IPS-15b (cell line): ENCODE data around the gene WFIKKN1.

Source experiments
- H3K27me3 ChIP-seq: one replicate; pipeline ENCODE4 v1.6.1; 2013; ENCODE audit warnings: low read length; ENCODE audit not compliant: control insufficient read depth, insufficient read depth
- H3K36me3 ChIP-seq: one replicate; pipeline ENCODE4 v1.6.1; 2013; ENCODE audit warnings: low read length; ENCODE audit not compliant: control insufficient read depth, insufficient read depth
- H3K4me1 ChIP-seq: one replicate; pipeline ENCODE4 v1.6.1; 2013; ENCODE audit warnings: mild to moderate bottlenecking, low read length; ENCODE audit not compliant: control insufficient read depth, insufficient read depth
- H3K4me3 ChIP-seq: one replicate; pipeline ENCODE4 v1.5.1; 2013; ENCODE audit warnings: low read depth, low read length
- H3K9ac ChIP-seq: one replicate; pipeline ENCODE4 v1.6.1; 2013; ENCODE audit warnings: low read depth, mild to moderate bottlenecking, low read length
- H3K9me3 ChIP-seq: one replicate; pipeline ENCODE4 v1.6.1; 2013; ENCODE audit warnings: mild to moderate bottlenecking, low read length; ENCODE audit not compliant: control insufficient read depth, insufficient read depth

The WFIKKN1 gene

DNA sequence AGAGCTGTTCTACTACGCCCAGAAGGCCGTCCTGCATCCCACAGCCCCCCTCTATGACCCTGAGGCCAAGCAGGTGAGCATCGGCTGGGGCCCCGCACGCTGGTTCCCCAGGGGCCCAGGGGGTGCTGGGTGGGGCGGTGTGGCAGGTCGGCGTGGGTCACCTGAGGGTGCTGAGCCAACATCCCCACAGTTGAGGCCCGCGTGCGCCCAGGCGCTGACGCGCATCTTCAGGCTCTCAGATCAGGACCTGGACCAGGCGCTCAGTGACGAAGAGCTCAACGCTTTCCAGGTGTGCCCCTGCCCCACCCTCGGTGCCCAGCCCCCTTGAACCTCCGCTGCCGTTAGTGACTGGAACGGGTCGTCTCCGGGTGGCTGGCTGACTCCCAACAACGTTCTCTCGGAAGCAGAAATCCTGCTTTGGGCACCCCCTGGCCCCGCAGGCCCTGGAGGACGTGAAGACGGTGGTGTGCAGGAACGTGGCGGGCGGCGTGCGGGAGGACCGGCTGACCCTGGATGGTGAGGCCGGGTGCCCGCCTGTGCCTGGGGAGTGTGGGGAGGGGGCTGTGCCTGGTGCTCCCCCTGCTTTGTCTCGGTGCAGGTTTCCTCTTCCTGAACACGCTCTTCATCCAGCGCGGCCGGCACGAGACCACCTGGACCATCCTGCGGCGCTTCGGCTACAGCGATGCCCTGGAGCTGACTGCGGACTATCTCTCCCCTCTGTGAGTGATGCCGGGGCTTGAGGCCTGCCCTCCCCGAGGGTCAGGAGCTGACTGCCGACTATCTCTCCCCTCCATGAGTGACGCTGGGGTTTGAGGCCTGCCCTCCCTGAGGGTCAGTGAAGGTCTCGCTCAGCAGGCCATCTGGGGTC lies 39.9 kb downstream of the WFIKKN1 start:
- peaks cover 59% of the 10 kb centered on the region for H3K36me3 ChIP-seq
- H3K9me3 ChIP-seq: no peaks in the 10 kb centered on the region
- no peaks in the 10 kb centered on the region for H3K27me3 ChIP-seq
- no peak overlapping the region for H3K9ac ChIP-seq
- no peaks in the 10 kb centered on the region for H3K4me1 ChIP-seq
- H3K4me3 ChIP-seq: no peak overlapping the region

DNA sequence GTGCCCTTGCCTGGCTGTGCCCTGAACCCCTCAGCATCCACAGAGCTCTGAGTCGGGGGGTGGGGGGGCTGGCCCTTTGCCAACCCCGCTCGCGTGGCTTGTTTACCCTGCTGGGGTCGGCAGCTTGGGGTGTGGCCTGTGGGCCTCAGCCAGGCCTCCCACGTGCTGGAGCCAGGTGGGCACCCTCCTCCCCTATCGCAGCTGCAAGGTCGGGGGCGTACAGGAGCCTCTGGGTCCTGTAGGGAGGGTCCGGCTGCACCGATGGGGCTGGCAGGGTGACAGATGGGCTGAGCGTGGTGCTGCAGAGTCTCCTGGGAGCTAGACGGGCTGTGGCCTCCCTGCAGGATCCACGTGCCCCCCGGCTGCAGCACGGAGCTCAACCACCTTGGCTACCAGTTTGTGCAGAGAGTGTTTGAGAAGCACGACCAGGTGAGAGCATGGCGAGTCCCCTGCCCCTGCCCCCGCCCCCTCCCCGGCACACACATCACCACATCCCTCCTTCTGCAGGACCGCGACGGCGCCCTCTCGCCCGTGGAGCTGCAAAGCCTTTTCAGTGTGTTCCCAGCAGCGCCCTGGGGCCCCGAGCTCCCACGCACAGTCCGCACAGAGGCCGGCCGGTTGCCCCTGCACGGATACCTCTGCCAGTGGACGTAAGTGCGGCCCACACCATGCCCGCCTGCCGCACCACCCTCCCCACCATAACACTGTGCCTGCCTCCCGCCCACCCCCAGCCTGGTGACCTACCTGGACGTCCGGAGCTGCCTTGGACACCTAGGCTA lies 40.8 kb downstream of the WFIKKN1 start:
- no peaks in the 10 kb centered on the region for H3K4me1 ChIP-seq
- H3K36me3 ChIP-seq: peaks cover 59% of the 10 kb centered on the region
- H3K27me3 ChIP-seq: no peaks in the 10 kb centered on the region
- H3K9ac ChIP-seq: no peak overlapping the region
- no peaks in the 10 kb centered on the region for H3K9me3 ChIP-seq
- no peak overlapping the region for H3K4me3 ChIP-seq

DNA sequence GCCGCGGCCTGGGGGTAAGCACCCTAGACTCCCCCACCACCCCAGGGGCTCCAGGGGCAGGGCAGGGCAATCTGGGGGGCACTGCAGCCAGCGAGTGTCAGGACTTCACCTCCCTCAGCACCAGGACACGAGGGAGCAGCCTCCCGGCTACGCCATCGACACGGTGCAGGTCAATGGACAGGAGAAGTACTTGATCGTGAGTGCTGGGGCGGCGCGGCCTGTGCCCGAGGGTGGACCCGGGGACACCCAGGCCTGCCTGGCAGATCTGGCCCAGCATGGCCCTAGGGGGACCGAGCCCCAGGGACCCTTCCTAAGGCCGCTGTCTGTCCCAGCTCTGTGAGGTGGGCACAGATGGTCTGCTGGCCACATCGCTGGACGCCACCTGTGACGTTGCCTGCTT lies 41.6 kb downstream of the WFIKKN1 start:
- Histone ChIP-seq H3K27me3 (no peaks in the 10 kb centered on the region), H3K36me3 (peaks cover 55% of the 10 kb centered on the region), H3K4me3 (no peak overlapping the region), H3K9me3 (no peaks in the 10 kb centered on the region), H3K9ac (no peak overlapping the region), H3K4me1 (no peaks in the 10 kb centered on the region)

DNA sequence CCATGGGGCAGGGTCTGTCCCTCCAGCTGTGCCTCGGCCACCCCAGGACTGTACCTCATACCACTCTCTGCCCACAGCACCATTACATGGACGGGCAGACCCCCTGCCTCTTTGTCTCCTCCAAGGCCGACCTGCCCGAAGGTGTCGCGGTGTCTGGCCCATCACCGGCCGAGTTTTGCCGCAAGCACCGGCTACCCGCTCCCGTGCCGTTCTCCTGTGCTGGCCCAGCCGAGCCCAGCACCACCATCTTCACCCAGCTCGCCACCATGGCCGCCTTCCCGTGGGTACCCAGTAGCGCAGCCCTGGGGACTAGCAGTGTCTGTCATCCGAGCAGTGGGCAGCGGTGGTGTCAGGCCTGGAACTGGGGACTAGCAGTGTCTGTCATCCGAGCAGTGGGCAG lies 42.1 kb downstream of the WFIKKN1 start:
- peaks cover 55% of the 10 kb centered on the region for H3K36me3 ChIP-seq
- H3K4me1 ChIP-seq: no peaks in the 10 kb centered on the region

DNA sequence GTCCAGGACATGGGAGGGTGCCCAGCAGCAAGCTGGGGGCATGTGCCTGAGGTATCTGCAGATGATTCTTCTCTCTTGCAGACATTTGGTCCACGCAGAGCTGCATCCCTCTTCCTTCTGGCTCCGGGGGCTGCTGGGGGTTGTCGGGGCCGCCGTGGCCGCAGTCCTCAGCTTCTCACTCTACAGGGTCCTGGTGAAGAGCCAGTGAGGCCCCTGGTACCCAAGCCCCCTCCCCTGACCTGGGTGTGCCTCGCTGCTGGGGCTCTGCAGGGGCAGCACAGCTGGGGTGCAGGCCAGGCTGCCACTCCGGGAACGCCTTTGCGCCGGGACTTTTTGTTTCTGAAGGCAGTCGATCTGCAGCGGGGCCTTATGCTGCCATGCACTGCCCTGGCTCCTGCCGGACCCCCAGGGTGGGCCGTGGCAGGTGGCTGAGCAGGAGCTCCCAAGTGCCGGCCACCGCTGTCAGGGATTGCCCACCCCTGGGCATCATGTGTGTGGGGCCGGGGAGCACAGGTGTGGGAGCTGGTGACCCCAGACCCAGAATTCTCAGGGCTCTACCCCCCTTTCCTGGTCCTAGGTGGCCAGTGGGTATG lies 42.7 kb downstream of the WFIKKN1 start:
- H3K27me3 ChIP-seq: no peaks in the 10 kb centered on the region
- H3K9me3 ChIP-seq: no peaks in the 10 kb centered on the region
- no peak overlapping the region for H3K9ac ChIP-seq
- H3K4me1 ChIP-seq: no peaks in the 10 kb centered on the region
- H3K36me3 ChIP-seq: peaks cover 55% of the 10 kb centered on the region
- H3K4me3 ChIP-seq: no peak overlapping the region

More for the DNA sequence above, 42.1 kb downstream of the WFIKKN1 start:
- no peaks in the 10 kb centered on the region for H3K9me3 ChIP-seq
- no peaks in the 10 kb centered on the region for H3K27me3 ChIP-seq
- H3K4me3 ChIP-seq: no peak overlapping the region
- no peak overlapping the region for H3K9ac ChIP-seq

DNA sequence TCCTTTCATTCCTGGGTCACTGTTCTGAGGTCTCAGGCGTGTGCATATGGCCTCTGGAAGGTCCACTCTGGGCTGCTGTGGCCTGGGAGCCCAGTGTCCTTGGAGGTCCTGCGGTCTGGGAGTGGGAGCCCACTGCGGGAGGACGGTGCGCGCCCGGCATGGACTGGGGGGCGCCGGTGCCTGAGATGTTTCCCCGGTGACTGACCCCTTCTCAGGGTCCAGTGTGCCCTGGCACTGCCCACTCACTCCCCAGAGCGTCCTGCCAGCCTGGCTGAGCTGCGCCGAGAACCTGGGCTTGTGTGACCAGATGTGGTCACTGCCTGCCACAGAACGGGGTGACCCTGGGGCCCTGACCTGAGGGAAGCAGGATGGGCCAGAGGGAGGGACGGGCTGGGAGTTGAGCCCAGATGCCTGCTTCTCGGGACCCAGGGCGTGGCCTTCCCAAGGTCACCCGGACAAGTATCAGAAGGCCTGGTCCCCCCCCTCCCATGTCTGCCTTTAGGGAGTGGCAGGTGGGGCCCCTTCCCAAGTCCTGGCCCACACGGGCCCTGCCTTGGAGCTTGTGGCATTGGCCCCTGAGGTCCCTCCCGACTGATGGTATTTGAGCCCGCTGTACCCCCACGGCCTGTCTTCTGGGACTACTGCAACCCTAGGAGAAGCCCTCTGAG lies 43.6 kb downstream of the WFIKKN1 start:
- Histone ChIP-seq H3K27me3 (no peaks in the 10 kb centered on the region), H3K4me3 (peak overlapping the region; percentile 65), H3K36me3 (peaks cover 49% of the 10 kb centered on the region), H3K9me3 (no peaks in the 10 kb centered on the region), H3K9ac (no peak overlapping the region), H3K4me1 (no peaks in the 10 kb centered on the region)

DNA sequence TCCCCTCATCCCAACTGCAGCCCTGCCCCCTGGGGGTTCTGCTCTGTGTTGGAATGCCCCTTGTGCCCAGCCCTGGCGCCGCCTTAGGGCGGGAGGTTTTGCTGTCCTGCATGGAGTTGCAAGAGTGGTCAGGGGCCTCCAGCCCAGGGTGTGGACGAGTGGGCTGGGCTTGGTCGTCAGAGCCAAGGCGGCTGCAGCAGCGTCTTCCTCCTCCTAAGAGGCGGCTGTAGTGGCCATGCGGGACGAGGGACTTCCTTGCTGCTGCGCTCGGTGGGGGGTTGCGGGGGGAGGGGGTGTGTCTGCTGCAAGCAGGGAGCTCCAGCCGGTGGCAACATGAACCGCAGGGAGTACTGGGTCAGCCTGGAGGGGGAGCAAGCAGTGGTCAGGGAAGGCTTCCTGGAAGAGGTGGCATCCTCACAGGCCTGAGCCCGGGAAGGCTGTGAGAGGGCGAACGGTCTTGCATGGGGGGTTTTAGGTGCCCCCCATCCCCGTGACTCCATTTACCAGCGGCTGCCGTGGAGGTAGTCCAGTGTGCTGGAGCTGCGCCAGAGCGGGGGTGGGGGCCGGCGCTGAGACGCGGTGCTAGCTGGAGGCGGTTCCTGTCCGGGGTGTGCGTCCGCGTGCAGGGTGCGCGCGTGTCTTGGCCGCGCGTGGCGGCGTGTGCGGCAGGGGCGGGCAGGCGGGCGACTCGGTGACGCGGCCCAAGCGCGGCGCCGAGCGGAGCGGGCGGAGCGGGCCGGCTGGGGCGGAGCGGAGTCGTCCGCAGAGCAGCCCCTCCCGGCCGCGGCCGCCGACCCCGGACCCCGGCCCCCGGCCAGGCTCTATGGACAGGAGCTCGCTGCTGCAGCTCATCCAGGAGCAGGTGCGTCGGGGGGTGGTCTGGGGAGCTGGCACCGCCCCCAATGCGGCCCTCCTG lies 44.4 kb downstream of the WFIKKN1 start, which contains the start of gene RHBDL1:
RHBDL1 (plus strand) TSS at position 704 of the 916 bp plus-strand sequence; CDS start at position 824, 120 bp downstream.
- H3K9ac ChIP-seq: peak within 1 kb of the TSS; percentile 47
- H3K4me3 ChIP-seq: peak within 1 kb of the TSS; percentile 65
- H3K4me1 ChIP-seq: no peaks in the 10 kb centered on the region
- H3K27me3 ChIP-seq: no peaks in the 10 kb centered on the region
- H3K9me3 ChIP-seq: no peaks in the 10 kb centered on the region
- peaks cover 41% of the 10 kb centered on the region for H3K36me3 ChIP-seq

DNA sequence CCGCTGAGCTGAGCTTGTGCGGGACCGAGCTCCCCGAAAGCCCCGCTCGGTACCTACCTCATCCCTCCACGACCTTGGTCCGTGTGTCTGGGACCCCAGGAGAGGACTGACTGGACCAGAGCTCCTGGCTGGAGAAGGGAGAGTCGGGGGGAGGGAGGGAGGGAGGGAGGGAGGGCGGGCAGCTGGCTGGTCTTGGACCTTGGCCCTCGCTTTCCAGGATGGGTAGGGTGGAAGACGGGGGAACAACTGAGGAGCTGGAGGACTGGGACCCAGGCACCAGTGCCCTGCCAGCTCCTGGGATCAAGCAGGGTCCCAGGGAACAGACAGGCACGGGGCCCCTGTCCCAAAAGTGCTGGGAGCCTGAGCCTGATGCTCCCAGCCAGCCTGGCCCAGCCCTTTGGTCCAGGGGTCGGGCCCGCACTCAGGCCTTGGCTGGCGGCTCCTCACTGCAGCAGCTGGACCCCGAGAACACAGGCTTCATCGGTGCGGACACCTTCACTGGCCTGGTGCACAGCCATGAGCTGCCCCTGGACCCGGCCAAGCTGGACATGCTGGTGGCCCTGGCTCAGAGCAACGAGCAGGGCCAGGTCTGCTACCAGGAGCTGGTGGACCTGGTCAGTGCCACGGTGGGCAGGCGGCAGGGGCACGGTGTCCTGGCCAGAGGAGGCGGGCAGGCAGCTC lies 45.2 kb downstream of the WFIKKN1 start:
- no peaks in the 10 kb centered on the region for H3K4me1 ChIP-seq
- H3K9me3 ChIP-seq: no peaks in the 10 kb centered on the region
- H3K4me3 ChIP-seq: peak overlapping the region; percentile 65
- no peak overlapping the region for H3K9ac ChIP-seq
- H3K36me3 ChIP-seq: peaks cover 33% of the 10 kb centered on the region
- H3K27me3 ChIP-seq: no peaks in the 10 kb centered on the region

DNA sequence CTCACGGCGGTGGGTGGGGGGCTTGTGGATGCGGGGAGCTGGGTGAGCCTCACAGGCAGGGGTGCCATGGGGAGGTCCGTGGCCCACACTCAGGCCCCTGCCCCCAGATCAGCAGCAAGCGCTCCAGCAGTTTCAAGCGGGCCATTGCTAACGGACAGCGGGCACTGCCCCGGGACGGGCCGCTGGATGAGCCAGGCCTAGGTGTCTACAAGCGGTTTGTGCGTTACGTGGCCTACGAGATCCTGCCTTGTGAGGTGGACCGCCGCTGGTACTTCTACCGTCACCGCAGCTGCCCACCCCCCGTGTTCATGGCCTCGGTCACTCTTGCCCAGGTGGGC lies 45.7 kb downstream of the WFIKKN1 start:
- Histone ChIP-seq H3K4me3 (peak overlapping the region; percentile 24), H3K27me3 (no peaks in the 10 kb centered on the region), H3K36me3 (peaks cover 30% of the 10 kb centered on the region), H3K9me3 (no peaks in the 10 kb centered on the region), H3K4me1 (no peaks in the 10 kb centered on the region), H3K9ac (no peak overlapping the region)

DNA sequence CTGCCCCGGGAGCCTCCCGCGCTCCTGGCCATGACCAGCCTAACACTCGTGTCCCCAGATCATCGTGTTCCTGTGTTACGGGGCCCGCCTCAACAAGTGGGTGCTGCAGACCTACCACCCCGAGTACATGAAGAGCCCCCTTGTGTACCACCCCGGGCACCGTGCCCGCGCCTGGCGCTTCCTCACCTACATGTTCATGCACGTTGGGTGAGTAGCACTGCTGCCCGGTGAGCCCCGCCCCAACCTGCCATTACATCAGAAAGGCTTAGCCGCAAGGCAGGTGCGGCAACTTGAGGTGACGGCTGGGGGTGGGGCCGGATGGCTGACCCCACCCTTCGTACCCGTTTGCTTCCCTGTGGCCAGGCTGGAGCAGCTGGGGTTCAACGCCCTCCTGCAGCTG lies 46.1 kb downstream of the WFIKKN1 start:
- H3K9ac ChIP-seq: no peak overlapping the region
- no peaks in the 10 kb centered on the region for H3K4me1 ChIP-seq
- H3K9me3 ChIP-seq: no peaks in the 10 kb centered on the region
- H3K36me3 ChIP-seq: peaks cover 31% of the 10 kb centered on the region
- H3K27me3 ChIP-seq: no peaks in the 10 kb centered on the region
- H3K4me3 ChIP-seq: peak overlapping the region; percentile 24
